Smooth muscle cell (in vitro differentiated cells): ENCODE data around the gene METTL17. TPM values are rescaled to one million over a fixed set of nuclear protein-coding genes. Genes with fewer than 3 reads are reported as not detected.

ENCODE experiments used
- DNase-seq: peaks from one replicate; lab custom pipeline; 2025; ENCODE audit not compliant: unreplicated experiment; lab: John Stamatoyannopoulos, UW
- H2AFZ ChIP-seq: fragments of 200-600 bp; sonication (generic); 2 replicates; pipeline ENCODE4 v1.6.0; 2016; ENCODE audit warnings: antibody characterized with exemption, low read depth, mild to moderate bottlenecking
- H3F3A ChIP-seq: fragments of 200-600 bp; sonication (generic); 2 replicates; pipeline ENCODE4 v1.6.0; 2017; ENCODE audit warnings: antibody characterized with exemption, low read depth
- H3K27ac ChIP-seq: fragments of 200-600 bp; sonication (generic); 2 replicates; pipeline ENCODE4 v1.5.1; 2016; ENCODE audit warnings: low read depth, mild to moderate bottlenecking
- H3K27me3 ChIP-seq: fragments of 200-600 bp; sonication (generic); 2 replicates; pipeline ENCODE4 v1.6.1; 2016; ENCODE audit warnings: low read depth, mild to moderate bottlenecking
- H3K36me3 ChIP-seq: fragments of 200-600 bp; sonication (generic); 2 replicates; pipeline ENCODE4 v1.5.1; 2016; ENCODE audit warnings: low read depth
- H3K4me1 ChIP-seq: fragments of 200-600 bp; sonication (generic); 2 replicates; pipeline ENCODE4 v1.5.1; 2016; ENCODE audit warnings: low read depth
- H3K4me2 ChIP-seq: fragments of 200-600 bp; sonication (generic); 2 replicates; pipeline ENCODE4 v1.6.0; 2016; ENCODE audit warnings: mild to moderate bottlenecking
- H3K4me3 ChIP-seq: fragments of 200-600 bp; sonication (generic); 2 replicates; pipeline ENCODE4 v1.5.1; 2016; ENCODE audit warnings: mild to moderate bottlenecking
- H3K79me2 ChIP-seq: fragments of 200-600 bp; sonication (generic); 2 replicates; pipeline ENCODE4 v1.6.0; 2016; ENCODE audit warnings: low read depth, mild to moderate bottlenecking
- H3K9ac ChIP-seq: fragments of 200-600 bp; sonication (generic); 2 replicates; pipeline ENCODE4 v1.6.0; 2016; ENCODE audit warnings: low read depth
- H3K9me3 ChIP-seq: fragments of 200-600 bp; sonication (generic); replicated peaks from 2 replicates; pipeline ENCODE4 v1.5.1; 2016; ENCODE audit warnings: low read depth
- H4K20me1 ChIP-seq: fragments of 200-600 bp; sonication (generic); 2 replicates; pipeline ENCODE4 v1.6.0; 2016; ENCODE audit warnings: low read depth
- CTCF ChIP-seq: fragments of 200-600 bp; sonication (generic); IDR thresholded peaks from 2 replicates; pipeline ENCODE4 v1.5.1; 2017; ENCODE audit warnings: borderline replicate concordance, mild to moderate bottlenecking, antibody characterized with exemption; ENCODE audit not compliant: insufficient read depth, poor library complexity, severe bottlenecking
- WGBS: methylation state at CpG from one replicate; pipeline ENCODE4 v1.1.7; 2016; ENCODE audit warnings: low lambda C conversion rate; 5-methylcytosine and 5-hydroxymethylcytosine counted together
- polyA plus RNA-seq: library from polyadenylated mRNA; unstranded; fragments of >200 nt; fragmentation: Nextera tagmentation; extraction: Ambion mirVana; gene quantifications from 2 replicates; pipeline ENCODE4 v1.2.1, GENCODE V29; 2016
- total RNA-seq: library from RNA; depleted of rRNA; stranded (reverse); fragments of >200 nt; gene quantifications from 2 replicates; pipeline ENCODE4 v1.2.3, GENCODE V29; 2014

Gene METTL17
- total and polyA plus RNA-seq, 2 experiments from 2014 or later, result 46.5 to 96.3 TPM

GRCh38 chr14:20997115-20997514 is 7.3 kb downstream of the METTL17 start:
- no peak for TF ChIP-seq CTCF
- Histone ChIP-seq H3F3A (peaks cover 24% of the 10 kb centered on the region), H3K9me3 (no peaks in the 10 kb centered on the region), H3K4me2 (no peak overlapping the region), H3K4me1 (peaks cover 16% of the 10 kb centered on the region), H3K36me3 (peaks cover 14% of the 10 kb centered on the region), H3K9ac (no peak overlapping the region), H3K27me3 (no peaks in the 10 kb centered on the region), H3K4me3 (no peak overlapping the region), H3K79me2 (peaks cover 34% of the 10 kb centered on the region), H4K20me1 (no peaks in the 10 kb centered on the region), H2AFZ (no peak overlapping the region), H3K27ac (peak overlapping the region; percentile 87)
- 61% methylated on average over 4 of the region's 4 CpGs for WGBS
- no peak for DNase-seq

- no peak for DNase-seq
Measured at GRCh38 chr14:20997564-20997963, 7.8 kb downstream of the METTL17 start.

GRCh38 chr14:20998139-20998538 is 8.4 kb downstream of the METTL17 start:
- TF ChIP-seq CTCF, result no peak
- Histone ChIP-seq H3K4me3 (peak overlapping the region; percentile 31), H3K27me3 (no peaks in the 10 kb centered on the region), H4K20me1 (no peaks in the 10 kb centered on the region), H3K27ac (peak overlapping the region; percentile 87), H3K4me1 (peaks cover 16% of the 10 kb centered on the region), H3K36me3 (peaks cover 11% of the 10 kb centered on the region), H3F3A (peaks cover 24% of the 10 kb centered on the region), H3K9me3 (no peaks in the 10 kb centered on the region), H3K9ac (peak overlapping the region; percentile 59), H3K4me2 (peak overlapping the region; percentile 81), H2AFZ (peak overlapping the region; percentile 5), H3K79me2 (peaks cover 24% of the 10 kb centered on the region)
- DNase-seq, result no peak
- WGBS, result 5% methylated on average over 3 of the region's 3 CpGs

More at GRCh38 chr14:20997564-20997963, 7.8 kb downstream of the METTL17 start:
- no peak for TF ChIP-seq CTCF
- H2AFZ ChIP-seq, result no peak overlapping the region
- H3K27me3 ChIP-seq, result no peaks in the 10 kb centered on the region
- no peaks in the 10 kb centered on the region for H3K9me3 ChIP-seq
- WGBS, result 22% methylated on average over 6 of the region's 6 CpGs
- H3F3A ChIP-seq, result peaks cover 24% of the 10 kb centered on the region
- H3K79me2 ChIP-seq, result peaks cover 30% of the 10 kb centered on the region
- peak overlapping the region; percentile 31 for H3K4me3 ChIP-seq
- peaks cover 14% of the 10 kb centered on the region for H3K36me3 ChIP-seq
- H3K4me1 ChIP-seq, result peaks cover 16% of the 10 kb centered on the region
- H3K4me2 ChIP-seq, result peak overlapping the region; percentile 81
- peak overlapping the region; percentile 87 for H3K27ac ChIP-seq
- no peak overlapping the region for H3K9ac ChIP-seq
- no peaks in the 10 kb centered on the region for H4K20me1 ChIP-seq

- Histone ChIP-seq H3K9me3 (no peaks in the 10 kb centered on the region), H3K4me1 (peaks cover 16% of the 10 kb centered on the region), H3K27me3 (no peaks in the 10 kb centered on the region), H3K79me2 (peaks cover 18% of the 10 kb centered on the region), H4K20me1 (no peaks in the 10 kb centered on the region), H3K4me2 (peak within 1 kb of the TSS; percentile 81), H3K36me3 (peaks cover 10% of the 10 kb centered on the region), H3K9ac (peak within 1 kb of the TSS; percentile 59), H3K27ac (peak within 1 kb of the TSS; percentile 87), H3F3A (peaks cover 26% of the 10 kb centered on the region), H3K4me3 (peak within 1 kb of the TSS; percentile 31), H2AFZ (peak within 1 kb of the TSS; percentile 5)
- no peak for TF ChIP-seq CTCF
- 8% methylated on average over 6 of the region's 6 CpGs for WGBS
- DNase-seq, result peak; percentile 50
Measured at GRCh38 chr14:20998674-20999366, 9.0 kb downstream of the METTL17 start, which contains the start of gene SLC39A2. TSS of gene SLC39A2 (plus strand) at chr14:20999293. CDS start at chr14:20999447, 154 bp downstream.
